Pons (tissue), 1 donor: Measurements from ENCODE around the gene AUH.
"Not testable (repeated sequence)": the region's sequence is repeated elsewhere in the genome, so short reads cannot be mapped to it uniquely, and the experiment has no call there.

Experiments used
- DNase-seq: peaks from one replicate; pipeline ENCODE4 v3.0.0-alpha.2; 2016; ENCODE audit warnings: low spot score

The AUH gene

DNA sequence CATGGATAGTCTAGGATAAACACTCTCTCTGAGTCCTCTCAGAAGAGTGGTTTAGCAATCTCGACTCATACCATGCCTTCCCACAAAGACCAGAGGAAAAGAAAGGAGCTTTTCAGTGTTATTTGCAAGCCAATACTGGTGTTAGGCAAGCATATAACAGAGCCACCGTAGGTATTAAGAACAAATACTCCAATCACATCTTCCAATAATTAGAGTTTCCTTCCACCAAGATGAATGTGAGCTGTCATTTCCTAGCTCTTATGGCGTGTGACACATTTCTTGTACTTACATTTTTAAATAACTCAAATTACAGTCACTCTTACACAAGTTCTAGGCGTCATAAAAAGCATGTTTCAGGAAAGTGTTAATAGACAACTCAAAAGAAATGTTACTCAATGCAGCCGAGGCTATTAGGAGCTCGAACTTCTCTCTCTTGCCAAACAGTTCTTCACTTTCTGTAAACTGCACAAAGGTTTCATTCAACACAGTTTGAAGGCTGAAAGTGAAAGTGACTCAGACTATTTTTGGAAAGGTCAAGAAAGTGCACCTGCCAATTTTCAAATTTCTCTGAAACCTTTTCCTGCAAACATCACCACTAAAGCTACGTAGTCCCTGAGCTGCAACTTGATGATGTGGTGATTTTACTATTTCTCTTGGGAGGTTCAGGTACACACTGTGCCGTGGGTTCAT lies 153.8 kb downstream of the AUH start:
- DNase-seq: peak; percentile 73

DNA sequence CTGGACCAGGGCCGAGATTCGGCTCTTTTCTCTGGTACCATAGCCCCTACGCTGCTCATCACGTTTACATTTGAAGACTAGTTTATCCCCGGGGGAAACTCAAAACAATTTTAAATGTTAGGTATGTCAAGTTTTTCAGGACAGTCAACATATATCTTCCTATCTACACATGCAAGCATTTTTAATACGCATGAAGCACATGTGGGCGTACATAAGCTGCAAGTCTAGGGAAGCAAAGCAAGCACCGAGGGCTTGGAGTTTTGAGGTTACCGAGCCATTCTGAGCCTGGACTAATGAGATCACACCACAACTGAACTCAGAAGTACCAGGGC lies 154.4 kb downstream of the AUH start:
- DNase-seq: no peak

DNA sequence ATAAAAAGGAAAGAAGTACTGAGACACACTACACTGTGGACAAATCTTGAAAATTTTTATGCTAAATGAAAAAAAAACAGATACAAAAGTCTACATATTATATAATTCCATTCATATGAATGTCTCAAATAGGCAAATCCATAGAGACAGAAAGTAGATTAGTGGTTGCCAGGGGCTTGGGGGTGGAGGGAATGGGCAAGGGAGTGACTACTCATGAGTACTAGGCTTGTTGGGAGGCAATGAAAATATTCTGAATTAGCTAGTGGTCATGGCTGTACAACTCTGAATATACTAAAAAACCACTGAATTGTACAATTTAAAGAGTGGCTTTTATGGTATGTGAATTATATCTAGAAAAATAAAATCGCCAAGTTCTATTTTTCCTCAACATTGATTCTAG lies 154.9 kb downstream of the AUH start:
- DNase-seq: no peak

DNA sequence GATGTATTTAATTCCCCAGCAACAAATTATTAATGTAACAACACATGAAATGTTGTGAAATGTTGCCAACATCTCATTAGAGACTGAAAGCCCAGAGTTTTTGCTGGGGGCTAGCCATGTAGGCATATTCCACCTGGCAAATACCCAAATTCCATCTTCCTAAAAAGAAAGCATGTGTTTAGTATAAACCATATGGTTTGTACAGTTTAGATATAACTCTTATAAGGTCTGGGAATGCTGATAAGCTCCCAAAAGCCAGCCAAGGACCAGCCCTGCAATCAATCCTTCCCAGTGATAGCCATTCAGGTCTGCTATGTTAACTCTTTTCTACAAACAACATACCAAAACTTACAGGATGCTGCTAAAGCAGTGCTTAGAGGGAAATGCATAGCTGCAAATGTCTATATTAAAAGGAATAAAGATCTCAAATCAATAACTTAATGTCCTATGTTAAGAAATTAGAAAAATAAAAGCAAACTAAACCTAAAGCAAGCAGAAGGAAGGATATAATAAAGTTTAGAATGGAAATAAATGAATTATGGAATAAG lies 158.9 kb downstream of the AUH start:
- no peak for DNase-seq

DNA sequence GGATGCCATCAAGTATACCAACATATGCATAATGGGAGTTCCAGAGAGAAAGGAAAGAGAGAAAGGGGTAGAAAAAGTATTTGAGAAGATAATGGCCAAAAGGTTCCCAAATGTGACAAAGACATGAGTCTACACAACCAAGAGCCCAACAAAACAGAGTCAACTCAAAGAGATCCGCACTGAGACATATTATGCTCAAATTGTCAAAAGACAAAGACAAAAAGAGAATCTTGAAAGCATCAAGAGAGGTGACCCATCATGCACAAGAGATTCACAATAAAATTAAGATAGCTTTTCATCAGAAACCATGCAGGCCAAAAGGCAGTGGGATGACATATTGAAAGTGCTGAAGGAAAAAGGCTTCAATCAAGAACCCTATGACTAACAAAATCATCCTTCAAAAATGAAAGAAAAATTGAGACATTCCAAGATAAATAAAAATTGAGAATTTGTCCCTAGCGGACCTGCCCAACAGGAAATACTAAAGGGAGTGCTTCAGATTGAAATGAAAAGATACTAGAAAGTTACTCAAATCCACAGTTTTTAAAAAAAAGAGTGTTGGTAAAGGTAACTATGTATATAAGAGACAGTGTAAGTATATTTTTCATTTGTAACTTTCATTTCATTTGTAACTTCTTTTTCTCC lies 160.9 kb downstream of the AUH start:
- no peak for DNase-seq

DNA sequence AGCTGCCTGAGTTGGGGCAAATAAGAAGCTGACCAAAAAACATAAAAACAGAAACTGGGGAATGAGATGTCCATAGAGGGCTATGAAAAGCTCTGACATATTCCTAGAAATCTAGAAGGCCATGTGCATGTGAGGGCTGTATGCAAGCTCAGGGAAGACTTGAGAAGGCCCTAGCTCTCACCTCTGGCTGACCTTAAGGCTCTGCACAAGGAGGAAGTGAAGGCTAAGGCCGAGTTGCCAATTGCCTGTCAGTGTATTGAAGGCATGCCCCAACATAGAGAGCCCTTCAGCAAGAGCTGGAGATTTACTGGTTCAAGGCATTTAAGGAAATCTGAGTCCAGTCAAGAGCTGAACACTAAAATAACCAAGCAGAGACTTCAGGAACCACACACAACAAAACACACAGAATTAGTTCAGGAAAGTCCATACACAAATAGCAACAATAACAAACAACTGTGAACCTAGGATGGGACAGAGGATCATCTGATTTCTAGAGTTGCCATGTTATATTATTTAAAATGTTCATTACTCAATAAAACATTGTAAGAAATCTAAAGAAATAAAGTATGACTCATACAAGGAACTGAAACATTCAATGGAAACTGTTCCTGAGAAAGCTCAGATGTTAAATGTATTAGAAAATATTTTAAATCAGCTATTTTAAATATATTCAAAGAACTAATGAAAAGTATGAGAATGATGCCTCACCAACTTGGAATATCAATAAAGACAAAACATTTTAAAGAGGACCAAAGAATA lies 161.8 kb downstream of the AUH start:
- no peak for DNase-seq

DNA sequence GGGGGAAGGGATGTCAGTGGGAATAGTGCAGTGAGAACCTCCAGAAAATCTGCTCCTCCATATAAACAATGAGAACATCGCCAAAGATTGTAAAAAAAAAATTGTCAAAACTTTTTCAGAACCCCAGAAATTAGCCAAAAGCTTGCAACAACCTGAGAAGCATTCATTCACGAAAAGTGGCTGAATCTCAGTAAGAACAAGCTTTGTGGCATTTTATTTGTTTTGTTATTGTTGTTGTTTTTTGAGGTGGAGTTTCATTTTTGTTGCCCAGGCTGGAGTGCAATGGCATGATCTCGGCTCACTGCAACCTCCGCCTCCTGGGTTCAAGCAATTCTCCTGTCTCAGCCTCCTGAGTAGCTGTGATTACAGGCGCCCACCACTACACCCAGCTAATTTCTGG lies 162.8 kb downstream of the AUH start:
- DNase-seq: not testable (repeated sequence)

DNA sequence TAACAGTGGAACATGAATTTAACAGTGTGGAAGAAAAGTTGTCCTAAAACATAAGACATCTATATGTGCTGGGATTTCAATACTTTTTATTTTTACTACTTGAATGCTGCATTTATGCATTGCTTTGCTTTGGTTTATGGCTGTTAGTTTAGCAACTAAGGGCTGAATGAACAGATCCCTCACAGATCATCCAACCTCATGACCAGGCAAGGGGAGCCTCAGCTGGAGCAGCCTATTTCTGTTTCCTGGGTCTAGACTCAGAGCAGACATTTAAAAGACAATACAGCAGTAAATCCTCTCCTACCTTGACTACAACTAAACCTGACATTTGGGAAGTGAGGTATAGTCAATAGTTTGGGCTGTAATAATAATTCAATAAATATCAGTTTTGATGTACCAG lies 163.3 kb downstream of the AUH start:
- no peak for DNase-seq

DNA sequence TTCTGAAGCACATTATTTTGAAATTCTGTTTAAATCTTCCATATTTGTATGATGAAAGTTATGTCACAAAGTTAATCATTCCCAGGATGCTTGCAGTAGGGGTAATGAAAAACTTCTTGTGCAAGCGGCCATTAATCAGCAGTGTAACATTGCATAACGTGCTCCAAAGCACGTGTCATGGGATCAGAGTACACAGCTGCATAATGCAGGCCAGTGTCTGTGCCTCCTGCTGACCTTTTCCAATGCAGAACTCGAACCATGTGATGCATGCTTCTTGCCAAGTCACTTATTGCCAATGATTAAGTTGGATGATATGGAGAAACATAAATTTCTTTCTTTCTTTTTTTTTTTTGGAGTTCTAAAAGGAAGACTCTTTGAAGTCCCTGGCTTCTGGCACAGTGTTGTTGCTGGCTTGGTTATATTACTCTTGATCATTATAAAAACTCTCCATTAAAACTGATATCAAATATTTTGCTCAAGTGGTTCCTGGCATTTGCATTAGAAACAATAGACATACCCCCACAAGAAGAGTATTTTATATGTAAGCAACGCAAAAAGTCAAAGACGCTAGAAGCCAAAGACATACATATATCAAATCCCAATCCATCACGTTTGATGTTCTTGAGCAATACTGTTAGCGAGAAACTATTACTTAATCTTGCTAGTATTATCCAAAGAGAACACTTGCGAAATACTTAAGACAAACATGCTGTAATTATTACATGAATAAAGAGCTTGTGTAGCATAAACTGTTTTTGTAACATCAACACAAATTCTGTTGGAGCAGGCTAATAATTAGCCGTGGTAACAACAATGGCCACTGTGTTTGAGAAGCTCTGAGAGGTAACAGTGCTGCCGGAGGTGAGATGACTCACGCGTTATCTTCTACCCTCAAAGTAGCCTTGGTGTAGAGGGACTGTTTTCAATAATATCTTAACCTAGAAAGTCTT lies 164.2 kb downstream of the AUH start:
- peak; percentile 85 for DNase-seq

DNA sequence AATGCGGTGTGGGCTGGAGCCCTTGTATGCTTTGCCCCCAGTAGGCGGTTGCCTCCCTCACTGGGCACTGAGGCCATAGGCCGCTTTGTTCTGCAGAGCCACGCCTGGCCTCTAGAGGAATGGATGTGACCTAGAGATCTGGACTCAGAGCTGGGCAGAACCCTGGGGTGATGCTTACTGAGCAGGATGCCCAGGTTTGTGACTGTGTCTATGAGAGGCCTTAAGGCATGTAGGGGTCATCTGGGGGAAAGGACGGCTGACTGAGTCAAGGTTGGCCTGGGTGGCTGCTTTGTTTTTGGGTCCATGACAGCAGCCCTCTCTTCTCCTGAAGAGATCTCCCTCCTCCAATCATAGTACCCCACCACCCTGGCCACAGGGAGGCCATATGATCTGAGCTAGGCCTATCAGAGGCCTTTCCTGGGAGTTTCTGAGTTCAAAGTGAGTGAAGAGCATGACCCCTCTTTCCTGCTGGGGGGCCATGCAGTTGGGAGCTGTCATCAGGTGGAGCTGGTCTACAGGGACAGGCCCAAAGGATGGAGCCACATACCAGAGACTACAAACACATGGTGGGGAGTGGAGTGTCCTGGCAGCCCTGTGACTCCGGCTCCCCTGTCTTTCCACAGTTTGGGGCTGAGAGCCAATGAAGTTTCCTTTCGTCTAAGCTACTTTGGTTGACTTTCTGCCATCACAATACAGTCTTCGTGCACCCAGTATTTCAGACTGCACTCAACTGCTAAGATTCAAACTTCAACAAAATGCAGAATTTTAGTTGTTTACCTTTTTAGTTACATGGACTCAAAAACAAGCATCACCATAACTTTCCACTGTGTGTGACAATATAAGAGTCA lies 165.4 kb downstream of the AUH start:
- DNase-seq: no peak

DNA sequence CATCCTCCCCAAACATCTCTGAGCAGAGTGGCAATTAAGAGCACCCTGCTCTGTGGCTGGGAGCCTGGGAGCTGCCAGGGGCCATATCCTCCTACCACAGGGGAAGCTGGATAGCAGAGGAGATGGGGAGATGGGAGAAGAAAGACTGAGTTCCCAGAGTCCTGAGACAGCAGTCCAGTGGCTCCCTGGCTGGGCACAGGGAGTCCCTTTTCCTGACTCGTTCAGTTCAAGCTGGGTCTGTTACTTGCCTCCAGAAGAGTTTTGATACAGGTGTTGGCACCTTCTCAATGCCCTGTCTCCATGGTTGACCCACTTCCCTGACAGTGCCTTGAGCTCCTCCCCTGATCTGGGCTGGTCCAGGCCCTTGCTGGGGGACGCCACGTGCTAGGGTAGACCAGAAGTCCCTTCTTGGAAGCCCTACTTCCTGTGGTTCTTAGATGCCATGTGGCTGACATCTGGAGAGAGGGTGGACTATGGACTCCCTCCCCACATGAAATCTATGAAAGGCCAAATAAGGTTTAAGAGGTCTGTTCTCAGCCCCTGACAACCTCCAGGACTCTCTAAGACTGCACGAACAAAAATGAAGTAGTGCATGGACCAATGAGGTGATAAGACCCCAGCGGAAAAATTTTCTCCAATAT lies 166.2 kb downstream of the AUH start:
- no peak for DNase-seq

DNA sequence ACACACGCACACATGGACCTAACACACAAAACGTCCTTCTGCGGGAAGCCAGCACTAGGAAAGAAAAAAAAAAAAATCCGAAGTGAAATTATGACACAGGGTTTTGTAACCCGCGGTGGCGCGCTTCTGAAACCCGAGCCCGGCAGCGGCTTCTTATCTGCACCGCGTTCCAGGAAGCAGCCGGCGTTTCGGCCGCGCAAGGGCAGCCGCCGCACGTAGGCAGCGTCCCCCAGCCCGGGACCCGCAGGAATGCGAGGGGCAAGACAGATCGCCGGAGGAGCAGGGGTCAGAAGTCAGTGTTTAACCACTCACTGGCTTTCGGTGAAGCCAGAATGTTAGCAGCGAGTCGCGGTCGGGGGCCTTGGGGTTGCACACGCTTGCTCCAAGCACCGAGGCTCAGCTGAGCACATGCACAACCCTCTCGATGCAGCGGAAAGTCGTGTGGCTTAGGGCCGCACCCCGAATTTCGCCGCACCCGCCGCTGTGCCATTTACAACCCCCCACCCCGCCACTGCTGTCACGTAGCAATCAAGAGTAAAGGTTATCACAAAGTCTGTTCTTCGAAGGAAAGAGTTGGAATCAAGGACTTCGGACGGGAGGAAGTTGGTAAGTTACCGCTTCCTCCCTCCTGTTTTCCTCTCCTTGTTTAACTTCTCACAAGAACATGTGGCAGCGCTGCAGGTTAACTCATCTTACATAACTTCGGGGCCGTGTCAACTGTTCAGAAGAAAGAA lies 167.9 kb downstream of the AUH start:
- DNase-seq: peak; percentile 49

DNA sequence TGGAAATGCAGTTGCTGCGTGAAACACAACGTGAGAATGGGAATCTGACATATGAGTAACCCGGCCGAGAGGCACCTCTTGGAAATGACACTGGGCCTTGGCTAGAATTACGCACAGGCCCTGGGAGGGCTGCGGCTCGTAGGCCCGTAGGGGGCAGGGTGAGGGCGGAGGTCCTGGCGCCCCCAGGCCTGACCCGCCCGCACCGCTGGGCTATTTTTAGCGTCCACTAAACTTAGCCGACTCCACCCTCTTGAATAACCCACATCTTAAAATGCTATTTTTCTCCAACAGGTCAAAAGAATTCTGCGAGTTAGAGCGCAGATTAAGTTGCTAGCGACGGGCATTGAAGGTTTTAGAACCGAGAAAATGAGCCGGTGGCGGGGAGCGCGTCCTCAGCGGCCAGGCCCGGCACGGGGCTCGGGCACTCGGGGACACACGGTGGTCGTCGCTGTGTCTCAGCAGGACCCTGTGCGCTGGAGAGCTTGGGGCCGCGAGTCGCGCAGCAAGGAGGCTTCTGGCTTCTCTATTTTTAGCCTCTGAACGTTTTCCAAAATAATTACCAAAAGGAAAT lies 168.5 kb downstream of the AUH start:
- peak; percentile 63 for DNase-seq

DNA sequence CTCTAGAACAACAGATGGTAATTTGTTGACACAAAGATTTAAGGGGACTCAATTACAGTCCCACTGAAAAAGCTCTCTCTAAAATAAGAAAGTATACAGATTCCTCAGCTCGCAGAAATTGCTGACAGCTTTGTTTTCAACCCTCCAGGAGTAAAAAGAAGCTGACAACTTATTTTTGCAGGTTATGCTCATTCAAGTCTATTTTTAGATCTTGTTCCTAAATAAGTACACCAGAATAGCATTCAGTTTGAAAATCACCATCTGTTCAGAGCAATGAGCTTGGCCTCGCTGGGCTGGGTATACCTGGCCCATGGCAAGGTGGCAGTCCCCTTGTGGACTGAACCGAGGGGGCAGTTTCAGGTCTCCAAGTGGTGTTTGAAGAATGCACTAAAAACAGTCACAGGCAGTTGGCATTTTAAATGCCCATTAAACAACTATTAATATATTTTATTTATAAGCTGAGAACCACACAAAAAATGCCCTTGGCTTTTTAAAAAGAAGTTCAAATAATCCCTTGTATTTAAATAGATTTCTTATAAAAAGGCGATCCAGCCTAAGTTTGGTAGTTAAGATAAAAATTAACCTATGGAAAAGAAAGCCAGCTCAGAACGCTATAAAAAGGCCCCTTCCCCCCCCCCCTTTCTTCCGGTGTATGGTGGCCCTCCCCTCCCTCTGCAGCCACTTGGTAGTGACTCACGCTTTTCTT lies 169.2 kb downstream of the AUH start:
- DNase-seq: peak; percentile 20

DNA sequence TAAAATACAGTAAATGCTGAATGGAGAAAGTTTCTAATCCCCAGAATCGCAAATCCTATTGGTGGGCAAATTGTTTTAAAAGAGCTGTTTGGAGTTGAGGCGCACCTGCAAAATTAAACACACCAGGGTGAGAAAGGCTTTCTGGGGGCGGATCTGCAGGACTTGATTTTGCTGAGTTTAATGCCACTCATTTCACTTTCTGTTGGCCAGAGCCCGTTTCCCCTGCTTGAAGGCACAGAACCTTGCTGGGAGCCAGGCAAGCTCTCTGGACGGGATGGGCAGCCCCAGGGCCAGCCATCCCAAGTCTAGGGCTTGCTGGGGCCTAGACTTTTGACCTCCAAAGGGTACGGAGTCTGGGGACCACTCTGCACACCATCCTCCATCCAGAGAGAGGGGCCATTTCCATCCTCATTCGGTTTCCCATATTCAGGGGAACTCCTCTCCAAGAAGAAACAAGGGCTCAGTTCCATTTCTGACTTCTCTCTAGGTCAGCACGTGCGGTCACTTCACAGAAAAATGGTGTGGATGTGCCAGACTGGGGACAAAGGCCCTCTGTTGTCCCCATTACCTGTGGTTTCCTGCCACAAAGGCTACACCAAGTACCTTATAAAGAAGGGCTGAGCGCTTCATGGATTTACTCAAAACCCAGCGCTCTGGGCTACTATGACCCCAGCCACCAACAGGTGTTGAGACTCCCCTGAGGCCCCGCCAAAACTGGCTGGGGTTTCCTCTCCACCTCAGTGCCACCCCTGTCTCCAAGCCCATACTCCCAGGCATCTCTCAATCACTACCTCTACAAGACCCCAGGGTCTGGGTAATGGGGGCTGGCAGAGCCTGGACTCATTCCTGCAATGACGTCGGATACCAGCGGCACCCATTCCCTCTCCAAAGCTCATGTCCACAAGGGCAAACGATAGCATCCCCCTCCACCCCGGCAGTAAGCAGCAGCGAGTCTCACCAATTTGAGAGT lies 170.0 kb downstream of the AUH start:
- DNase-seq: no peak

DNA sequence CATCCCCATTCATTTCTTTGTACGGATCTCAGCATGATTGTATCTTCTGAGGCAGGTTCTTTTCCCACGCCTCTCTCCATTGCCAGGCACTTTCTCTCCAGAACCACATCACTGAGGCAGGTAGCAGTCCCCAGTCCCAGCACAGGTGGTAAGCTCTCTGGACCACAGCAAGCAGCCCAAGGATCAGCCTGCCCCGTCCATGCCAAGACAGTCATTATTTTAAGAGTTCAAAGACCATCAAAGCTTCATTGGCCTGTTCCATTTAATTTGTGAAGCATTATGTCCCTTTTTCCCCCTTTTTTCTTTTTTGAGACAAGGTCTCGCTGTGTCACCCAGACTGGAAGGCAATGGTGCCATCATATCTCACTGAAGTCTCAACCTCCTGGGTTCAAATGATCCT lies 171.7 kb downstream of the AUH start:
- no peak for DNase-seq

DNA sequence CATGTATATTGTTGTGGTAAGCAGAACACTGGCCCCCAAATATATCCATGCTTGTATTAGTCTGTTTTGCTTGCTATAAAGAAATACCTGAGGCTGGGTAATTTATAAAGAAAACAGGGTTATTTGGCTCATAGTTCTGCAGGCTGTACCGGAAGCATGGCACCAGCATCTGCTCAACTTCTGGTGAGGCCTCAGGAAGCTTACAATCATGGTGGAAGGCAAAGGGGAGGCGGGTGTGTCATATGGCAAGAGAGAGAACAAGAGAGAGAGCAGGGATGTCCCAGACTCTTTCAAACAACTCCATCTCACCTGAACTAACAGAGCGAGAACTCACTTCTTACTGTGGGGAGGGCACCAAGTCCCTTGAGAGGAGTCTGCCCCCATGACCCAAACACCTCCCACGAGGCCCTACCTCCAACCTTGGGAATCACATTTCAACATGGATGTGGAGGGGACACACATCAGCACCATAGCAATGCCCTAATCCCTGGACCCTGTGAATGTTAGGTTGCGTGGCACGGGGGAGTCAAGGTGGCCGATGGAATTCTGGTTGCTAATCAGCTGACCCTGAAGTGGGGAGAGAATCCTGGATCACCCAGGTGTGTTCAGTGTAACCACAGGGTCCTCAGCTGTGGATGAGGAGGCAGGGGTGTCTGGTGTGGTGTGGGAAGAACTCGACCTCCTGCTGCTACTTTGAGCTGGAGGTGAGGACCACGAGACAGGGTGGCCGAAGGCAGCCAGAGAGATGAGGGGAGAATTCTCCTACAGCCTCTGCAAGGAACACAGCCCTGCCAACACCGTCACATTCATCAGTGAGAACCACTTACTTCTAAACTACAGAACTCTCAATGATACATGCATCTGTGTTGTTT lies 172.8 kb downstream of the AUH start:
- DNase-seq: no peak
